ENCODE results near the gene SH3RF3.

Gene SH3RF3

DNA sequence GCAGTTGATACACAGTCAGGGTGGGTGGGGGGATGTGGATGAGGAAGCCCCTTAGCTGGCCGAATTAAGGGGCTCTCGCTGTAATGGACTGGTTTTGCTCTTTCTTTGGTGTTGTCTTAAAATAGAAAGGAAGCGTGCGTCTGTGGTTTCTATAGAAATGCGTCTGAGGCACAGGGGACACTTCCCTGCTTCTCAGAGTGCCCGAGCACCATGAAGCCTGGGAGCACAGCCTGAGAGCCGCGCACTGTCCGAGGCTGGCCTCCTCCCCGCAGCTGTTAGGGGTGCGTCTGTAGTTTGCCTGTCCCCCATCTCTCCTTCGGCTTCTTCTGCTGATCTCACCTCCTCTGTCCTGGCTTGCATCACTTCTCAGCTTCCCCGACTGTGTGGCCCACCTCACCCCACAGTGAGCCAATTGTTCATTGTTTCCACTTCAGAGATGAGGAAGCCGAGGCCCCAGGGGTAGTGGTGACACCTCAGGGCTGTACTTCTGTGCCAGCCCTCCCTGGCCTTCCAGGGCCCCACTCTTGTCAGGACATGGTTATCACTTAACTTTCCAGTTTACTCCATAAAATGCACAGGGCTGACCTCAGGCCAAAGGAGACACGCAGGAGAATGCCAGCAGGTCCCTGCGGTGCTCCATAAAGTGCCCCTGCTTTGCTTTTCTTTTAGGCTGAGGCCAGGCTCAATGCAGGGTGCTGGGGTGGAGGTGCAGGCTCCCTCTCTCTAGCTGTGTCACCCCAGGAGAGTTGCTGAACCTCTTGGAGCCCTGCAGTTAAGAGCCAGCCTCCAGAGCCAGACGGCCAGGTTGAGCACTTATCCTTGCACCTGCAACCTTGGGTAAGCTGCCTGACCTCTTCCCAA is 274.2 kb downstream of the SH3RF3 start:
- DNase-seq, result no peak

DNA sequence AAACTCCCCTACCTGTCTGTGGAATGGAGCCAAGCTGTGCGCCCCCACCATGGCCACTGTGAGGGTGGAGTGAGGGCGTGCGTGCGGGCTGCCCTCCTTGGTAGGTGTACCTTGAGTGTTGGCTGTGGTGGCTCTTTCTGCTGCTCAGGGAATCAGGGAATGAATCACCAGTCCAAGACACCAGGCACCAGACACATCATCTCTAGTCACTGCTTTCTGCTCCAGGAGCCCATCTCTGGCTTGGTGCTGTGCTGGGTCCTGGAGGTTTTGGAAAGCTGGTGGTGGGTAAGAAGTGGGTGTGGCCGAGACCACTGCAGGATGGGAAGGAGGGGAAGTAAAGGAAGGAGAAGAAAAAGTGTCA is 274.8 kb downstream of the SH3RF3 start:
- no peak for DNase-seq

DNA sequence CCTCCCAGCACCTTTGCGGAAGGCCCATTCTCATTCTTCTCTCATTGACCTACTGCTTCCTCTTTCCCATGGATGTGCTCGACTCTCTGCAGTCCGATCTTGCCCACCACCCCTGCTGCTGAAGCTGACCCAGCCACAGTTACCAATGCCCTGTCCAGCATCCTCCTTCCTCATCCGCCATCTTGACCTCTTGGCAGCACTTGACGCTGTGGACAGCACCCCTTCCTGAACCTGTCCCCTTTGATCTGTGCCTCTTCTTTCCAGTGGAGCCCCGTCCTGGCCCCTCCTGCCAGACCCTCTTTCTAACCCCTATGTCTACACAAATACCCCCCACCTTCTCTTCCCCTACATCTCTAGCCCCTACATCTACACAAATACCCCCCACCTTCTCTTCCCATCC is 275.7 kb downstream of the SH3RF3 start:
- no peak for DNase-seq

DNA sequence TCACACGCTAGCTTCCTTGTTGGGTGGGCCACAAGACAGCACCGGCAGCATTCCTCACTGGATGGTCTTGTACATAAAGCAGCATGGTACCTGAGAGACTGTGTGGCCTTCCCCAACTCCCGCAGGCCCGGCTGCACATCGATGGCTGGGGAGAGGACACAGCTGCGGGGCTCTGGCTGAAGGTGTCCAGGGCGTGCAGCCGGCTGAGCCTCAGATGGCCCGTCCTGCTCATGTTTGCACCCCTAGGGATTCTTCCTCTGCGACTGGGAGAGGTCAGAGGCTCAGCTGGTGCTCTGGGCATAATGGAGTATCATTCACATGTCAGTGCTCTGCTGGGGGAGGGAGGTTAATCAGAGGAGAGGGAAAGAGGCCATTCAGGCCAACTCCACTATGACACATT is 276.9 kb downstream of the SH3RF3 start:
- no peak for DNase-seq

DNA sequence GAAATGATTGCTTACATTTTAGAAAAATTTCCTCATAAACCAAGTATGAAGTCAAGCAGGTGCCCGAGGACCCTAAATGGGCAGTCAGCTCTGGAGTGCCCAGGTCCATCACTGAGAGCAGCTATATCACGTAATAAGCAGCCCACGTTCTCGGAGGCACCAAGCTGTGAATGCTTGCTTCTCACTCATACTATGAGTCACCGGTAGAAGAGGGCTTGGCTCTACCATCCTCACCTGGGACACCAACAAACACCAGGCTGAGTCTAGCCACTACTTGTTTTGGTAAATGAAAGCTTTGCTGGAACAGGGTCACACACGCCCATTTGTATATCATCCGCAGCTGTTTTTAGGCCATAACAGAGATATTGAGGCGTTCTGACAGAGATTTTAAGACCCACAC is 277.3 kb downstream of the SH3RF3 start:
- no peak for DNase-seq

DNA sequence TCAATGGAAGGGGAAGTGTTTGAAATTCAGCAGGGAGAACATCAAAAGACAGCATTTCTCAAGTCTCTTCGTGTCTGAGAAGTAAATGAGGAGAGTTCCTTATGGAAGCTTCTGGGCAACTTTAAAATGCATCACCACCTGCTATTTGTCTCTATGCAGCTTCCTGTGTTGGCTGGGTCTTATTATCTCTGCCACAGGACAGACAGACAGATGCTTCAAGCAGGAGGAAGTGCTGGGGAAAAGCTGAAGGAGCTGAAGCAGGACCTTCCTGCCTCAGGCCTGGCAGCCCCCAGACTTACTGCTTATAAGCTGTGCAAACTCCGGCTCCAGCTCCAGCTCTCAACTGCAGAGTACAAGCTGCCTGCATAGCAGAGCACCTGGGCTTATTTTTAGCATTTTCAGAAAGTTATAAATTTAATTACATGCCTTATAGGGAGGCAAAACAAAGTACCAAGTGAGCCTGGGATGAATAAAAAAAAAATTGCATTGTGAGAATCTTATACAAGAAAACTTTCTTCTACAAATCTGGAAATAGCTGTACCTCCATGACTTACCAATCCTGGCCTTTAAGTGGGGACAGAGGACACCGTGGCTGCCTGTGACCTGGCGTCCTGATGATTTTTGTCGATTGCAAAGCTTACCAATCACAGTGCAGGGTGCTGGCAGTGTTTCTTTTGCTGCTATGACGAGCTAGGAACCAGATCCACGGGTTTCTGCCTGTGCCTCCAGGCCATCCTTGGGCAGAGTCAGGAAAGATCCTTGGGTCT is 278.5 kb downstream of the SH3RF3 start:
- DNase-seq, result no peak

DNA sequence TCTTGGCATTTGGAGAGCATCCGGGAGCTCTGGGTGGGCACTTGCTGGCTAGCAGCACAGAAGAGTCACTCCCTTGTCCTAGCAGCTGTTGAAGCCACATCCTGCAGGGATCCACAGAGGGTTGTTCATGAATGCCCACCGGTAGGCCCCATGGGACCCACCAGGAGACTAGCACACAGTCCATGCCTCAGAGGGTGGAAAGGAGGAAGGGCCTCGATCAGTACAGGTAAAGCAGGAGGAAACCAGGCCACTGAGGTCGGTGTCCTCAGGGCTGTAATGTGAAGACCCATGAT is 279.0 kb downstream of the SH3RF3 start:
- no peak for DNase-seq

DNA sequence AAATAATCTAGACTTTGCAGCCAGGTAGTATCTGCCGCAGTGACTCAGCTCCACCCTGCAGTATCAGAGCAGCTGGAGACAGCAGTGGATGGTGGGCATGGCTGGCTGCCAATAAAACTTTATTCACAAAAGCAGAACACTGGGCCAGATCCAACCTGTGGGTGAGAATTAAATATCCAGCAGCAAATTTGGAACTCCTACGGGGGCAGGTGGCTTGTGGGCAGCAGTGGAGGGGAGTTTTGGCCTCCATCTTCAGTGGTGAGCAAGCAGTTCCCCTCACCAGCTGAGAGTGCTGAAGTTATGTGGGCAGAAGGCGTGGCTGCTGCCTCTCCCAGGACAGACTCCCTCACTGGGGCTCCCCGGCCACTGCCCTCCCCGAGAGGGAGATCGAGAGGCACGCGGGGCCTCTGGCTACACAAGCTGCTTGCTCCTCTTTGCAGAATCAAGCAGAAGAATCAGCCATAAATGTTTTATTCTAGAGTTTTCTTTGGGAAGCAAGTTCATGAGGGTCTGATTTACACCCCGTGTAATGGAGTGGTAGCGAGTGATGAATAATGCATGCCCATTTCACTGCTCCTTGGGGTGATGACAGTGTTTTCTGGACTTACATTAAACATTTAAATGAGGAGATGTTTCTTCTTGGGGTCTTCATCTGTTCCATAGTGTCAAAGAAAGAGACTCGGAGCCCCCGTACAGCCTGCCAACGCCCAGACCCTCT is 280.5 kb downstream of the SH3RF3 start:
- DNase-seq, result no peak

DNA sequence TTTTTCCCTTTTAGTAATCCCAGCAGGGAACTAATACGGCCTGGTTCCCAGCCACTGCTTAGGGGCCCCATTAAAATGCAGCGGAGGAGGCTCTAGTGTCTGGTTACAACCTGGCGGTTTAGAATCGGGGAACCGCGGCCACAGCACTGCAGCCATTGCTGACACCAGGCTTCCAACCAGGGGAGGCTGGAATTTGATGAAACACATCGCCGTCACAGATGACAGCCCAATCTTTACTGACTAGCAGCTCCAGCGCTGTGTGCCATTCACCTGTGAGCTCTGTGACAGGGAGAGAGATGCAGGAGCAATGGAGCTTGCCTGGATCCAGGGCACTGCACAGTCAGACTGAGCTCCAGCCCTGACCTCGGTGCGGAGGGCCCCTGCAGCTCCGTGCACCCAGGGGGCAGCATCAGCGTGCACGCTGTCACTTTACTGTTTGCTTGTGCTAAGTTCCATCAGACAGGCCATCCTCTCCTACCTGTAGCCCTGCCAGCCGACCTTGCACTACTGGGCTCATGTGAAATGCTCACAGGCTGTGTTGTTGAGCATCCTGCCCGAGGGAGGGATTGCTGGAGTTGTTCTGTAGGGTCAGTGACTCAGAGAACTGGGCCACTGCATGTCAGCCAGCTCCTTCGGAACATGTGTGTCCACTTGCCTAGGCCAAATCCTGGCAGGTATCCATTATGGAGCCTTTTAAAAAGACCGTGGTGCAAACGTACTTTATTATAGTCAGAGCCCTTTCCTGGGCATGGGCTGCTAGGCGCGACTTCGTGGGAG is 281.2 kb downstream of the SH3RF3 start:
- DNase-seq, result no peak

DNA sequence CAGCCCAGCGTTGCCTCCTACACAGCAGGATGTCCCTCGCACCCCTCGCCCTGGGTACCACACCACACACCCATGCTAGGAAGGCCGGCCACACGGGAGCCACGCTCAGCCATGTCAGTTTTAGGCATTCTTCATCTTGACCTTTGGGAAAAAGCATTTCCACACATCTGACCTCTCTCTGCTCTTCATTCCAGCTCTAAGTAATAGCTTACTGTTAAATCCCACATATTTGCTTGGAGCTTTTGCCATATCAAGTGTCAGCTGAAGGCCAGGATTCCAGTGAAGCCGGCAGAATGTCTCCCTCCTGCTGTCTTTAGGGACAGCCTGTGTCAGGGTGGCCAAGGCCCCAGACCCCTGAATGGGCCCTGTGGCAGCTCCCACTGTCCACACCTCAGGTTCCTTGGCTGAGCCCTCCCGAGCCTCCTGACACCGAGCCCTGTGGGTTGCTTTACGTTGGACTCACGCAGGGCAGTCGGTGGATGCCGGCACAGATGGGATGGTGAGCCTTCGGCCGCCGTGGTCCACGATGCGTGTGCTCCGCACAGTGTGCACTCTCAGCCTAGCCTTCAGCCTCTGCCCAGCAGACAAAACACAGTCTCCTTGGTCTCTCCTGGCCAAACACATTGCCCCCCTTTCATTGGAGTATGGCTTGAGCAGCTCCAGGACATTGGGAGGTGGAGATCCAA is 282.8 kb downstream of the SH3RF3 start:
- no peak for DNase-seq

DNA sequence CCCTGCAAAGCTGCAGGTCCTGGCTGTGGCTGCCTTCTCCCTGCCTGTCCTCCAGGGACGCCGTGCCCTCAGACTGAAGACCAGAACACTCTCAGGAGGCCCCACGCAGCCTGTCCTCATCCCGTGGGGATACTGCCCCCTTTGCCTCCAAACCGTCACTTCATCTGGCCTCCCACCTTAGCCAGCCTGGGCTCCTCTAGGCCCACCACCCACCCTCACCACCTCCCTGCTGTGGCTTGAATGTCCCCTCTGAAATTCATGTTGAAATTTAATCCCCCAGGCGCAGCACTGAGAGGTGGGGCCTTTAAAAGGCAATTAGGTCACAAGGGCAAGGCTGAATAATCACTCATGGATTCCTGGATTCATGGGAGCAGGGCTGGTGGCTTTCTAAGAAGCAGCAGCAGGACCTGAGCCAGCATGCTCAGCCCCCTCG is 286.6 kb downstream of the SH3RF3 start:
- no peak for DNase-seq

DNA sequence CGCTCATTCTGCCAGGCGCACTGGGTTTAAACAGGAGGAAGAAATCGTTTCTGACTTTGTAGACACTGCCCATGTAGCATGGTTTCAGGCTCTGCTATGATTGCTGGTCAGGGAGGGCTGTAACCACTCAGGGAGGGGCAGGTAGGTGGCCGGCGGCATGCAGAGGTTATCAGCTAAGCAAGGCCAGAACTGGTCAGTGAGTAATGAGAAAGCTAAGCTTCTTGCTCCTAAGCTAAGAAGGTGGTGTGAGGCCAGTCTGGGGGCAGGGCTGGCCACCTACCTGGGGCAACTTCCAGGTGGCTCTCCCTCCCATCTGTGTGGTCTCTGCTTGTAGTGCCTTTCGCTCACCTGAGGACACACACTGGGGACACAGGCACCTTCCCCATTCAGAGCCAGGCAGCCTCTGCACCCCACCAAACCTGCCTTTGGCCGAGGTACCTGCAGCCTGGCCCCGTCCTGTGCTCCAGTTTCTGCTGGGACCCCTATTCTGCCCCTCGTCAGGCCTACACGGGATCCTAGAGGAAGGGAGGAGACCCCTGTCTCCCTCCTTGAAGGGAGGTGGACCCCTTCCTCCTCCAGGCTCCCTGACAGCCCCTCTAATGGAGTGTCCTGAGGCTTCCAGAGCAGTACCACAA is 288.8 kb downstream of the SH3RF3 start:
- DNase-seq, result no peak

DNA sequence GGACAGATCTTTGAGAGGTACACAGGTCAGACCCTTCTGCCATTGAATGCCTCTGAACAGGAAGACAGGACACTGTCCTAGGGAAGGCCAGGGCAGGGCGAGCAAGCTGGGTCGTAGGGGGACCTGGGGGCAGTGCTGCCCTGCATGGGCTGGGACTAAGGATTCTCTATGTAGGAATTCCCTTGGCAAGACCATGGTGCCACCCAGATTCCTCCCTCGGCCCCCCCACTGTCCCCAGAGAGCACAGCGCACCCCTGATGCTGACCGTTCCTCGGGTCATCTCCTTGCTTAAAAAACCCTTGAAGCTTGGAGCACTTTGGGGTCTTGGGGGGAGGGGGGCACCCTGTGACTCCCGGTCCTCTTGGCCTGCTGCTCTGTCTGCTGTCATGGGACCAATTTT is 289.7 kb downstream of the SH3RF3 start:
- no peak for DNase-seq

DNA sequence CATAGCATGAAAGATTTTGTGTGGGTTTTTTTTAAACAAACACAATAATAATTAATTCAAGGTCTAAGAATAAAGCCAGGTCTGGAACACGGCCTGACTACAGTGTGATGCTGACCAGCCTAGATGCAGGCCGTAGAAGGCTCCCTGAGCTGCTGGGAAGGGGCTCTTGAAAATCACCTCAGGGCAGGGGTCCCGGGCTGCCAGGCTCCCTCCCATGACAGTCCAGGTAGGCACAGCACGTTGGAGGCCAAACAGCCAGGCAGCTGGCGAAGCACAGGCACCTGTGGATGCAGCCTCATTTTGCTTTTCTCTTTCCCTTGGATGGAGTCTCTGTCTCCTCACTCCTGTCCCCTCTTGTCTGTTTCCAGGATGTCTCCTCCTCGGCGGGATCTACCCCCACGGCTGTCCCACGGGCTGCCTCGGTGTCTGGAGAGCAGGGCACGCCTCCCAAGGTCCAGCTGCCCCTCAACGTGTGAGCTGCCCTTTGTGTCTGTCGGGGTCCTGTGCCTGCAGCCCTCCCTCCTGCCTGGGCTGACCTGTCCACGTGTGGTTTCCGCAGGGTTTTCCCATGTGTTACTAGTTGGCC is 290.3 kb downstream of the SH3RF3 start:
- DNase-seq, result no peak

DNA sequence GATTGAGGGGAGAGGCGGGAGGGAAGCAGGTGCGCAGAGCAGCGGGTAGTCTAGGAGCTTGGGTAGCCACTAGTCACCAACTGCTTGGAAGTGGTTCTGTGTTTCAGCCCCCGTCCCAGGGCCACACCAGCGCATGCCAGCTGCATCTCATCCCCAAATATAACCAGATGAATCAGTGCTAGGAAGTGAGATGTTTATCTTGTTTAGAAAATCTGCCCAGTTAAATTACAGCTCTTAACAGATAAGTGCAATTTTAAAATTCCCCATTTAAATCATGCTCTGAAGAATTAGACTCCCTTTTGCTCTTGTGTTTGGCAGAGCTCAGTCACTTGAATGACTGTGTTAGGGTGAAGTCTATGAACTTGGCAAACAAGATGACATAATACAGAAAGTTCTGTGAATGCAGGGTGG is 291.0 kb downstream of the SH3RF3 start:
- no peak for DNase-seq

DNA sequence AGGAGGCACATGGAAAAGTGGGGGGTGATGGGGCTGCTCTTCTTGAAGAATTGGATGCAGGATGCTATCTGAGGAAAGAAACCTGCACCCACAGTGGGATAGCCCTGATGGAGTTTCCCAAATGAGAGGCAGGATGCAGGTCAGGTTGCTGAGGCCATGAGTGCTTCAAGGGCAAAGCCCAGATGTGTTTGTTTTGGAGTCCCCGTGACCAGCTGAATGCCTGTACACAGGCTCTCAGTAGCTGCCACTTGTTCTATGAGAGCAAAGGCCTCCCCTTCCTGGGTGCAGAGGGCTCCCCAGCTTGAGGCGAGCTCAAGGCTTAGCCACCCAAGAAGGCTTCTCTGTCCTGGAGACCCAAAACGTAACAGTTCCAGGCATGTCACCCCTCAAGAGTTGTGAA is 292.1 kb downstream of the SH3RF3 start:
- no peak for DNase-seq

DNA sequence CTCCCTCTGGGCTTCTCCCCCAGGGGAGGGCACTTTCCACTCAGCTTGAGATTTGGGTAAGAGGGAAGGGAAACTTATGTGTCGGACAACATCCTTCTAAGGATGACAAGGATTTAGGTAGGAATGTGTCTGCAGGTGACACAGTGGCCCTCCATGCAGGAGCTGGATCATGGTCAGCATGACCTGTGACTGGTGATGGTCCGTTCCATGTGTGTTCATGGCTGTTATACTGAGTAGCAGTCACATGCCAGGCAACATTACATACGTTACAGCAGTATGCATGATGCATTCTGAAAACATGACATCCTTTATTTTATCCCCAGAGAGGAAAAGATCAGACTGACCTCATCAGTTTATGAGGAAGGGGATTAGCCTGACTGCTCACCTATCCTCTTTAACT is 292.6 kb downstream of the SH3RF3 start:
- DNase-seq, result no peak

DNA sequence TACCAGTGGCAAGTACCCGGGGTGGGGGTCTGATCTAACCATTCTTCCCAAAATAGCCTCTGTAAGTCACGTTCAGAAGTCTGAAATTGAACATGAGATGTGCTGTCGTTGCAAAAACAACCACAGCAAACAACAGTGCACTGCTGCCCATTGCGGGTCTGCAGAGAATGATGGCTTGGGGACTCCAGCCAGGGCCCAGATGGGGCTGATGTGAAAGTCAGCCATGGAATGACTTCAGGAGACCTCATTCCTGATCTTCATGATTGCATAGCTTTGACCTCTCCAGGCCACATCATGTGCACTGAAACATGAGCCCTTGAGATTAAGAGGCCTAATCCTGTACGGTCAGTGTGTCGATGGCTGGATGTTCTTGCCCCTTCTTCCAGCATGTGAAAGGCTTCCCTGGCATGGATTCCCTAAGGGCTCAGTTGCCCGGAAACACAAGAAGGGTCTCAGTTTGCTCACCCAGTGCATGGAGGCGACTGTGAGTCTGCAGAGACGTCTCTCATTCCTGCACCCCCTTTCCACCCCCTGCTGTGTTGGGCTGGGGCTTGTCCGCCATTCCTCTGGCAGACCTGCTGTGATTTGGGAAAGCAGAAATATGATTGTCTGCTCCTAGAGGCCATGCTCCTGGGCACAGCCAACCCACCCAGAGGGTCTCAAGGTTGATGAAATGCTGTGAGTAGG is 293.2 kb downstream of the SH3RF3 start:
- DNase-seq, result no peak

DNA sequence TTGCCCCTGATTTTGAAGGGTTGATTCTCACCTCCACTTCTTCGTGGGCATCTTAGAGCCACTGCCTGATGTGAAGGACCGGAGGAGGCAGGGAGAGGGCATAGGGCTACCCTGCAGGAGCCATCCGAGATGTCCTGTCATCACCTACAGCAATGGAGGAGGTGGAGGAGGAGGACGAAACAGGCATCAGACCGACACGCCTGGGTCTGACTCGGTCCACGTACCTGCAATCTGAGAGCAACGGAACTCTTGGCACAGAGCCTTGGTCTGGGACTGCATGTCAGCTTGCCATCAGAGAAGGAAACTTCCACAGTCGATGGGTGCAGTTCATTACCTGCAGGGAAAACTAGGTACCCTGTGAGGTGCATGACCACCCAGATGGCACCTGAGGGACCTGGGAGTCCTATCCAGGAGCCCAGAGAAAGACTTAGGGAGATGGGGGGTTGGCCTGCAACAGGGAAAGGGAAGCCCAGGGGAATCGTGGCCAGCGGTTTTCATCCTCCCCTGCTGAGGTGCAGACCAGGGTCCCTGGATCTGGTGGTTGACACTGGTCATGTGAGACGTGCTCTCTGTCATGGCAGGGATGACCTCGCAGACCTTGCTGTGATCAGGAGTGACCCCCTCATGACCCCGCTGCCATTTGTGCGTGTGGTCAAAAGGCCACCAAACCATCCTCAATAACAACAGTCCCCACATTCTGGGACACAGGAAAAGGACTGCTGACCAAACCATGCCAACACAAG is 293.9 kb downstream of the SH3RF3 start:
- DNase-seq, result no peak

Data from effector CD8-positive, alpha-beta T cell (primary cell).